H54 (cell line): Measurements from ENCODE around the gene SOX18.

ENCODE experiments used
- DNase-seq: peaks from one replicate; pipeline ENCODE4 v3.0.0; 2011; ENCODE audit warnings: low spot score, mixed read lengths; ENCODE audit not compliant: insufficient read length
- FAIRE-seq: peaks from 3 replicates; lab custom pipeline; 2011; peaks lifted over from hg19 to GRCh38; lab: Jason Lieb, UNC
- POLR2A ChIP-seq: IDR thresholded peaks from 2 replicates; pipeline ENCODE4 v1.6.1; 2011; ENCODE audit warnings: low read depth, mild to moderate bottlenecking, low read length

SOX18 gene

DNA sequence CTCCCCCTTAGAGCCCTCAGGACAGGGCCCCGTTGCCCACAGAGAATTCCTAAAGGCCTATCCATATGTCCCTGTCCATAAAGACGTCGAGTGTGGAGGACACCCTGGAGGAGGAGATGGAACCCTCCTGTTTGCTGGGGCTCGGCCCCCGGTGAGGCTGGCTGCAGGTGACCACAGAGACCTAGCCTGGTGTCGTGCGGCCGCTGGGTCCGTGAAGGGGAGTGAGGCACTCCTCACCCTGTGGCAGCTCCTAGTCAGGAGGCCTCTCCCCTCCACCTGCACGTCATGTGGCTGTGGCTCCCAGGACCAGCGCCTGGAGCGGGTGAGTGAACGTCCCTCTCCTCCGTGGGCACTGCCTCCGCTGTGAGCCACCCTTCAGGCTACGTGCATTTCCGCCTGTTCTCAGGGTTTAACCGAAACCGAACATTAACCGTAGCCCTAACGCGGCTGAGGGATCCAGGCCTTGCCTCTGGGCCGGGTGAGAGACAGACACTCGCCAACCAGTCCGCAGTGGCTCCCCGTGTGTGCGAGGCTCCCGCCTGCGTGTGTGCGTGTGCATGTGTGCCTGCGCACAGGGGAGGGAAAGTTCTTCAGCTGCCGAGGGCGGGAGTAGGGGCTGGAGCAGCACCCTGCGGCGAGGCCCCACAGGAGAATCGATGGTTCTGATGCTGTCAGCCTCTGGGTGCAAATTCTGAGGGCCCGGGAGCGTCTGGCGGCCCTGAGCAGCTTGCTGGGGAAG is 7.6 kb upstream of the SOX18 start:
- DNase-seq (no peak), FAIRE-seq (no peak)
- TF ChIP-seq POLR2A = no peak

DNA sequence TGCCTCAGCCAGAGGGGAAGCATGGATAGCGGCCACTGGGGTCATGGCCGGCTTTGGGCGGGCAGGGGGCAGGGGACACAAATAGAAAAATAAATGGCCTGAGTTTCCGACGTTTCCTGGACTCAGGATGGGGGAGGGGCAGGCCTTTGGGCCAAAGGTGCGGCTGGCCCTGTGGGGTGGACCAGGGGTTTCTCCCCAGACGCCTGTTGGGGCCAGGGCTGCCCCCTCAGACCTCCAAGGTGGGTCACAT is 7.1 kb upstream of the SOX18 start:
- no peak for FAIRE-seq
- no peak for DNase-seq

GRCh38 chr20:64055893-64056638 is 6.6 kb upstream of the SOX18 start:
- FAIRE-seq (no peak), DNase-seq (no peak)

More for the DNA sequence above, 7.1 kb upstream of the SOX18 start:
- TF ChIP-seq POLR2A = no peak

GRCh38 chr20:64055396-64055892 is 6.0 kb upstream of the SOX18 start:
- no peak for DNase-seq
- no peak for TF ChIP-seq POLR2A
- FAIRE-seq = no peak

More at GRCh38 chr20:64055893-64056638, 6.6 kb upstream of the SOX18 start:
- TF ChIP-seq POLR2A = no peak

DNA sequence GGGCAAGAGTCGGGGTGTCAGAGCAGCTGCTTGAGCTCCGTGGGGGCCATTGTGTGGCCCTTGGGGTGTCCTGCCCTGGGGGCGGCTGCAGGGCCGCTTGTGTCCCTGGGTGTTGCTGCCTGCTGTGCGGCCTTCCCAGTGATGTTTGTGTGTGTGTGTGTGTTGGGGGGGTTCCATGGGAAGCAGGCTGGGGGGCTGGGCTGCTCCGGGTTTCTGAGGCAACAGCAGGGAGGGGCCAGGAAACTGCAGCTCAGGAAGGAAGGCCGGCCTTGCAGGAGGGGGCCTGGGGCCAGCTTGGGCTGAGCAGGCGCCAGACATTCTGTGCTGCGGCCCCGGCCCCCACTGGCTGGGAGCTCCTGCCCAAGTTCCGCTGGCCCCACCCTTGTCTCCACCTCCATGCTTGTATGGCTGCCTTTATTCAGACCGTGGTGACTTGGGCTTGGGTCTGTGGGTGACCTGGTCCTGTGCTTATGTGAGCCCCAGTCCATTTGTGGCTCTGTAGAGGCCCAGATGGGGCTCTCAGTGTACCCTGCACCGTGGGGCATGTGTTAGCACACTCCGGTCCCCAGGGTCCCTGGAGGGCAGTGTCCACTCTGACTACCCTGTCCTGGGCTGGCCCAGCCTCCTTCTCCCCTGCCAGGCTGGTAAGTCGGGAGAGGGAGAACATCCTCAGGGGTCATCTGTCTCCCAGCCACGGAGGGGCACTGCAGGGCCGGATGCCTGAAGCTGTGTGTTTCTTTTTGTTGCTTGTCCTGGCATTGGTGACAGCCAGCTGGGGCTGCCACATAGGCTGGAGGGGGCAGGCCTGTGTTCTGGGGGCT is 4.6 kb upstream of the SOX18 start:
- TF ChIP-seq POLR2A = no peak
- DNase-seq (no peak), FAIRE-seq (no peak)

DNA sequence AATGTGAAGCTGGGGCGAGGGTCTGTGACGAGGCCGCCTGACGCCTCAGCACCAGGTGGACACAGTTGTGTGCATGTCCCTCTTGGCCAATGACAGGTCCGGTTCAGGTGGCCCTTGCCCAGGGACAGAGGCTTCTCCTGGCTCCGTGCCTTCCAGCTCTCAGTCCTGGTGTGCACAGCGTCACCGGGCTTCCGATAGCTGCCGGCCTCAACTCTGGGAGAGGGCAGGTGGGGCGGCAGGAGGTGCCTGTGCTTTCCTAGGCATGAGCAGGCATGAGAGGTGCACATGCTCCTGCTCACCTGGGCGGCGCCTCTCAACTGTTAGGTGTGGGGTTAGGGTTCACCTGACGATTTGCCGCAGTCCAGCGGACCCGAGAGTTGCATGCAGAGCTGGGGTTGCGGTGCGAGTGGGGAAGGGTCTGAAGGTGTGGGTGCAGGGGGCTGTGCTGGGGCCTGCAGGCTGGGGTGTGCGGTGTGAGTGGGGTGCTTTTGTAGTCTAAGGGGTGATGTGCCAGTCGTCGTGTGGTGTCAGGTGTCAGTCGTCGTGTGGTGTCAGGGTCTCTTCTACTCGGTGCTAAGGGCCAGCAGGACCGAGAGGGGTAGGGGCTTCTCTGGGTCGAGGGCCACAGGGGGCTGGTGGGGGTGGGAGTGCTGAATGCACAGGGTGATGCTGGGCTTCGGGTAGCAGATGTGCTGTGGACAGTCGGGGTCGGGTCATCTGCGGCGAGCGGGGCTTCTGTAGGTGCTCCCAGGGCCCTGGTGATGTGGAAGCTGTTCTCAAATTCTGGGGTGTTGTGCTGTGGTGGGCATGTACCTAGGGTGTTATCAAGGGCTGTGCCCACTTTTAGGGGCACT is 3.8 kb upstream of the SOX18 start:
- DNase-seq (no peak), FAIRE-seq (no peak)
- no peak for TF ChIP-seq POLR2A

- DNase-seq = no peak
- TF ChIP-seq POLR2A = no peak
- no peak for FAIRE-seq
These were observed 2.9 kb upstream of the SOX18 start for GRCh38 chr20:64052326-64052722.

GRCh38 chr20:64051561-64052325 is 2.3 kb upstream of the SOX18 start:
- no peak for DNase-seq

DNA sequence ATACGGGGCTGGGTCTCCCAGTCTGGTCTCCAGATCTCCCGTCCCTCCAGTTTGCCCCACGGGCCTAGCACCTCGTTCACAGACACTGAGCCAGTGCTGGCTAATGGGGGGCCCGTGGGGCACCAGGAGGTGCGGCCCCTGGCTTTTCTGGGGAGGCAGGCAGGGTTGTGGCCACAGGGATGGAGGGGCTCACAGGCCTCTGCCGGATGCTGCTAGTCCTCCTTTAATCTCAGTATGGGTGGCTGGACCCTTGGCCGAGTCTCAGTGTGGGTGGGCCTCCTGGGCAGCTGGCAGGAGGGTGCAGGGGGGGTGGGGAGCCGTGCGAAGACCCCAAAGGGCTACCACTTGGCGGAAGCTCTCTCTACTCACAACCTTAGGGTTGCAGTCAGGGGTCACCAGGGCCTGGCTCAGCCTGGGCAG is 1.6 kb upstream of the SOX18 start:
- no peak for TF ChIP-seq POLR2A
- DNase-seq (no peak), FAIRE-seq (no peak)

More at GRCh38 chr20:64051561-64052325, 2.3 kb upstream of the SOX18 start:
- FAIRE-seq = no peak
- TF ChIP-seq POLR2A = no peak

GRCh38 chr20:64050261-64051032 is 1.0 kb upstream of the SOX18 start:
- FAIRE-seq = no peak
- TF ChIP-seq POLR2A = no peak
- DNase-seq = no peak

DNA sequence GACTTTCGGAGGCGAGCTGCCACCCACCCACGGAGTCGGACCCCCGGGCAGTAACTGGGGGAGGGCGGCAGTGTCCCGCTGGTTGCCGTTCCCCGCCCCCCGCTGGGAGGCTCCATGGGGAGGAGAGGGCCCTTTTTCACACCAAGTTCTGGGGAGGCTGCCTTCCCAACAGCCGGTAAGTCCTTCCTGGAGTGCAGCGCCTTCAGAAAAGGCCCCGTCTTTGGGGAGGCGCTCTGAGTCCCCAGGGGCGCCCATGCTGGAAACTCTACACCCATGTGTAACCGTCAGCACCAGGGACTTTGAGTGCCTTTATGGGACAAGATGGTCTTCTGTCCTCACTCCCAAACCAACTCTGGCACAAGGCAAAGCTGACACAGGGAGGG is 430 bp upstream of the SOX18 start:
- no peak for DNase-seq
- TF ChIP-seq POLR2A = no peak
- FAIRE-seq = no peak

DNA sequence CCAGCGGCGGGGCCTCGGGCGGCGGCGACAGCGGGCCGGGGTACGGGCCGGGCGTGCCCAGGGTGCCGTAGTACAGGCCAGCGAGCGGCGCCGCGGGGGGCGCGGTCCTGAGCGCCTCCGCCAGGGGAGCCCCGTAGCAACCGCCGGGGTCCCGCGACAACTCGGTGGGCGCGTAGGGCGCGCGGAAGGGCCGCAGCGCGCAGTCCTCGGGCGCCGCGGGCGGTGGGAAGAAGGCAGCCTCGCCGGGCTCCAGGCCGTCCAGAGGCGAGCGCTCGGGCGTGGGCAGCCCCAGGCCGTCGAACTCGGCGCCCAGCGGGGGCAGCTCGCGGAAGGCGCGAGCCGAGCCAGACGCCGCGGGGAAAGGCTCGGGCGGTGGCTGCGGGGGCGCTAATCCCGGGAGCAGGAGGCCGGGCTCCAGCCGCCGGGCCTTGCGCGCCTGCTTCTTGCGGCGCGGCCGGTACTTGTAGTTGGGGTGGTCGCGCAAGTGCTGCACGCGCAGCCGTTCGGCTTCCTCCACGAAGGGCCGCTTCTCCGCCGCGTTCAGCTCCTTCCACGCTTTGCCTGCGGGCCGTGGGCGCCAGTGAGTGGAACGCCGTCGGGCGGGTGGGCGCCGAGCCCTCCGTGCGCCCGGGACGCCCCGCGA is 916 bp downstream of the SOX18 start:
- FAIRE-seq = no peak
- no peak for DNase-seq
- no peak for TF ChIP-seq POLR2A
